ENCODE results near the gene SH3BGR.

SH3BGR gene

GRCh38 chr21:39513735-39514134 lies 62.0 kb downstream of the SH3BGR start:
- DNase-seq (ENCODE audit: low read depth) = no peak
- no peak overlapping the region for H3K4me3 ChIP-seq (ENCODE audit: low read depth, low read length)
- no peak for TF ChIP-seq CTCF (IDR thresholded peaks at IDR 0.05; ENCODE audit: low read depth, low read length, missing control alignments)

DNA sequence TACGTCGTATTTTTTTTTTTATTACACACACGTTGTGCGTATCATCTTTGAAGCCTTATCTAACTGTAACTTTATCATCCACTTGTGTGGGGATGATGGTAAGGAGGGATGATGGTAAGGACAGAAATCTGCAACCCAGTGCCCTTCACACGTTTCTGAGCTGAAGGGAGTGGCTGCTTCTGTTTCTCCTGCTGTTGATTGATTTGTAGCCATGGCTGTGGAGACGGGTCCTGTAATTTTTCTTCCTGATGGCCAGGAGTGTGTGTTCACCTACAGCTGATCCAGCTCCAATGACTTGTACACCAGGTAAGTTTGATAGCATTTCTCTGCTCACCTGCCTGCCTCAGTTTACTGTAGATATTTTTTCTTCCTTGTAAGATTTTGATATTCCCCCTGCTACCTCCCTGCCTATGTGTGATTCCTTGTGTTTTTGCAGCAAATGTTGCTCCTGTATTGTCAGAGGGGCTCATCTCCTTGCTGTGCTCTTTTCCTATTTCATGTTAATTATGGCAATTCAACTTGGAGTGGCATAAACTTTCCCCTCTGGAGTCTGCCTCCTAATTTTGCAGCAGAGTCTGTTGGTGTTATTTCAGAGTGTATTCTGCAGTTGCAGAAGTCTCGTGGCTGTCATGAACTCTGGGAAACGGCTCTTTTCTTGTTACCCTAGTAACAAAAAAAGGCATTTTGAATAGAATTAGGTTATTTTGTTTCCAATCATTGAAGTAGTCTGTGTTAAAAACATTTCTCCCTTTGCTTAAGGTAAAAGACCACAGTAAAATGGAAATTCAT lies 64.1 kb downstream of the SH3BGR start:
- DNase-seq (ENCODE audit: low read depth) = no peak
- TF ChIP-seq CTCF (IDR thresholded peaks at IDR 0.05; ENCODE audit: low read depth, low read length, missing control alignments) = no peak
- H3K4me3 ChIP-seq (ENCODE audit: low read depth, low read length) = no peak overlapping the region

DNA sequence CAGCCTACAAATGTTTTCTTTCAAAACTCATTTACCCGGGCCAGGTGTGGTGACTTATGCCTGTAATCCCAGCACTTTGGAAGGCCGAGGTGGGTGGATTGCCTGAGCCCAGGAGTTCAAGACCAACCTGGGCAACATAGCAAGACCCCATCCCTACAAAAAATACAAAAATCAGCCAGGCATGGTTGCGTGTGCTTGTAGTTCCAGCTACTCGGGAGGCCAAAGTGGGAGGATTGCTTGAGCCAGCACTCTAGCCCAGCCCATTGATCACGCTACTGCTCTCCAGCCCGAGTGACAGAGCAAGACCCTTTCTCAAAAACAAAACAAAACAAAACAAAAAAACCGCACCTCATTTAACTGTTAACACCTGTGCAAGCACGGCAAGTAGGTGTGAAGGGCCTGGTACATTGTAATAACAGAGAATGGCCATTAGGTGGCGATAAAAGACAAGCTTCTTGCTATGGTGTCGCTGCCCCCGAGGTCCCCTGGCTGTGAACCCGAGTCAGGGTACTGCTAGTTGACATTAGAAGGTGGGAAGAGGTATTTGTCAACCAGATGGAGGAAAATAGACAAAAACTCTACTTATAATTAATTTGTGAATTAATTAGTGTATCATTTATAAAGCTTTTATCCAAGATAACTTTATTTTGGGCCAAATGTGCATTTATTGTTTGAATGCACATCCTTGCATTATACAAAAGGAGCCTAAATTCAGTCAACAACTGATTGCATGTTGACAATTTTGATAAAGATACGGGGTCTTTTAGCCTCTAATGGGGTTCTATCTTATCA lies 66.5 kb downstream of the SH3BGR start:
- peak; percentile 85 for TF ChIP-seq CTCF (IDR thresholded peaks at IDR 0.05; ENCODE audit: low read depth, low read length, missing control alignments)

GRCh38 chr21:39518847-39519210 lies 67.1 kb downstream of the SH3BGR start:
- no peak overlapping the region for H3K4me3 ChIP-seq (ENCODE audit: low read depth, low read length)
- no peak for TF ChIP-seq CTCF (IDR thresholded peaks at IDR 0.05; ENCODE audit: low read depth, low read length, missing control alignments)
- no peak for DNase-seq (ENCODE audit: low read depth)

More for the DNA sequence above, 66.5 kb downstream of the SH3BGR start:
- H3K4me3 ChIP-seq (ENCODE audit: low read depth, low read length) = no peak overlapping the region
- DNase-seq (ENCODE audit: low read depth) = peak; percentile 21

DNA sequence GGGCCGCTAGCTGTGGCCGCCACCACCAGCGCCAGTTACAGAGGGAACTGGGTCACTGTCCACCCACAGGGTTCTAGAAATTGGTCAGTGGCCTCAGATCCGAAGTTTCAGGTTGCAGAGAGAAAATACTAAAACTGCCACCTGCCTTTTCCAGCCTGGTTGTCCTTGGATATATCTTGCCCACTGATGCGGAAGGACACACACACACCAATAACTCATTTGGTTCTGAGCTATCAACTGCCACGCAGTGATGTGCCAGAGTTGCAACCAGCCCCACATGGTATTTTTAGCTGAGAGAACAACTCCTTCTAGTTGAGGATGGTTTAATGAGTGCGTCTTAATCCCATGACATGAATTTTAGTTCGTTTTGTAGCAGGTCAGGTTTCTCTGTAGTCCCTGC lies 68.1 kb downstream of the SH3BGR start:
- no peak overlapping the region for H3K4me3 ChIP-seq (ENCODE audit: low read depth, low read length)
- TF ChIP-seq CTCF (IDR thresholded peaks at IDR 0.05; ENCODE audit: low read depth, low read length, missing control alignments) = no peak
- DNase-seq (ENCODE audit: low read depth) = no peak

- no peak for DNase-seq (ENCODE audit: low read depth)
- H3K4me3 ChIP-seq (ENCODE audit: low read depth, low read length) = no peak overlapping the region
- no peak for TF ChIP-seq CTCF (IDR thresholded peaks at IDR 0.05; ENCODE audit: low read depth, low read length, missing control alignments)
Measured at GRCh38 chr21:39523399-39523798, 71.6 kb downstream of the SH3BGR start.
